ENCODE data around the gene EIPR1. TPM values are rescaled to one million over a fixed set of nuclear protein-coding genes. Genes with fewer than 3 reads are reported as not detected.

Gene EIPR1
- total and polyA plus RNA-seq, 2 experiments from 2014 or later: 17.4 to 46.3 TPM

- DNase-seq (ENCODE audit: low spot score) (no peak), ATAC-seq (no peak)
- peaks cover 45% of the 10 kb centered on the region for H3K4me1 Mint-ChIP-seq
- no peak overlapping the region; the same call in none of the 2 replicates for H3K27ac Mint-ChIP-seq
- H3K4me2 ChIP-seq: no peak overlapping the region
- peaks cover 30% of the 10 kb centered on the region for H3K36me3 Mint-ChIP-seq (ENCODE audit: low read depth)
- H2AFZ ChIP-seq: no peak overlapping the region
- H3K79me2 ChIP-seq (replicated peaks; ENCODE audit: insufficient read depth): peaks cover 13% of the 10 kb centered on the region
- peaks cover 13% of the 10 kb centered on the region for H3K4me1 ChIP-seq (ENCODE audit: insufficient read depth)
- H3F3A ChIP-seq (replicated peaks; ENCODE audit: low read depth): no peaks in the 10 kb centered on the region
- peaks cover 4% of the 10 kb centered on the region for H3K27me3 Mint-ChIP-seq (ENCODE audit: insufficient read depth, low read depth, poor library complexity)
- H3K9me2 ChIP-seq (ENCODE audit: insufficient read depth): no peaks in the 10 kb centered on the region
- TF ChIP-seq JUNB (IDR thresholded peaks at IDR 0.05; ENCODE audit: unreplicated experiment) (no peak), CREB1 (CRISPR knock-in tag; IDR thresholded peaks at IDR 0.05; ENCODE audit: low read depth) (no peak), ZNF114 (CRISPR knock-in tag; IDR thresholded peaks at IDR 0.05) (no peak), STAT1 (IDR thresholded peaks at IDR 0.05; ENCODE audit: unreplicated experiment) (no peak), EZH2phosphoT487 (IDR thresholded peaks at IDR 0.05; ENCODE audit: unreplicated experiment) (no peak), ZNF331 (CRISPR knock-in tag; IDR thresholded peaks at IDR 0.05; ENCODE audit: low read depth) (no peak)
- TF ChIP-seq, protein P1, sequence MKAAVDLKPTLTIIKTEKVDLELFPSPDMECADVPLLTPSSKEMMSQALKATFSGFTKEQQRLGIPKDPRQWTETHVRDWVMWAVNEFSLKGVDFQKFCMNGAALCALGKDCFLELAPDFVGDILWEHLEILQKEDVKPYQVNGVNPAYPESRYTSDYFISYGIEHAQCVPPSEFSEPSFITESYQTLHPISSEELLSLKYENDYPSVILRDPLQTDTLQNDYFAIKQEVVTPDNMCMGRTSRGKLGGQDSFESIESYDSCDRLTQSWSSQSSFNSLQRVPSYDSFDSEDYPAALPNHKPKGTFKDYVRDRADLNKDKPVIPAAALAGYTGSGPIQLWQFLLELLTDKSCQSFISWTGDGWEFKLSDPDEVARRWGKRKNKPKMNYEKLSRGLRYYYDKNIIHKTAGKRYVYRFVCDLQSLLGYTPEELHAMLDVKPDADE (IDR thresholded peaks at IDR 0.05): no peak
- TF ChIP-seq, protein P2, sequence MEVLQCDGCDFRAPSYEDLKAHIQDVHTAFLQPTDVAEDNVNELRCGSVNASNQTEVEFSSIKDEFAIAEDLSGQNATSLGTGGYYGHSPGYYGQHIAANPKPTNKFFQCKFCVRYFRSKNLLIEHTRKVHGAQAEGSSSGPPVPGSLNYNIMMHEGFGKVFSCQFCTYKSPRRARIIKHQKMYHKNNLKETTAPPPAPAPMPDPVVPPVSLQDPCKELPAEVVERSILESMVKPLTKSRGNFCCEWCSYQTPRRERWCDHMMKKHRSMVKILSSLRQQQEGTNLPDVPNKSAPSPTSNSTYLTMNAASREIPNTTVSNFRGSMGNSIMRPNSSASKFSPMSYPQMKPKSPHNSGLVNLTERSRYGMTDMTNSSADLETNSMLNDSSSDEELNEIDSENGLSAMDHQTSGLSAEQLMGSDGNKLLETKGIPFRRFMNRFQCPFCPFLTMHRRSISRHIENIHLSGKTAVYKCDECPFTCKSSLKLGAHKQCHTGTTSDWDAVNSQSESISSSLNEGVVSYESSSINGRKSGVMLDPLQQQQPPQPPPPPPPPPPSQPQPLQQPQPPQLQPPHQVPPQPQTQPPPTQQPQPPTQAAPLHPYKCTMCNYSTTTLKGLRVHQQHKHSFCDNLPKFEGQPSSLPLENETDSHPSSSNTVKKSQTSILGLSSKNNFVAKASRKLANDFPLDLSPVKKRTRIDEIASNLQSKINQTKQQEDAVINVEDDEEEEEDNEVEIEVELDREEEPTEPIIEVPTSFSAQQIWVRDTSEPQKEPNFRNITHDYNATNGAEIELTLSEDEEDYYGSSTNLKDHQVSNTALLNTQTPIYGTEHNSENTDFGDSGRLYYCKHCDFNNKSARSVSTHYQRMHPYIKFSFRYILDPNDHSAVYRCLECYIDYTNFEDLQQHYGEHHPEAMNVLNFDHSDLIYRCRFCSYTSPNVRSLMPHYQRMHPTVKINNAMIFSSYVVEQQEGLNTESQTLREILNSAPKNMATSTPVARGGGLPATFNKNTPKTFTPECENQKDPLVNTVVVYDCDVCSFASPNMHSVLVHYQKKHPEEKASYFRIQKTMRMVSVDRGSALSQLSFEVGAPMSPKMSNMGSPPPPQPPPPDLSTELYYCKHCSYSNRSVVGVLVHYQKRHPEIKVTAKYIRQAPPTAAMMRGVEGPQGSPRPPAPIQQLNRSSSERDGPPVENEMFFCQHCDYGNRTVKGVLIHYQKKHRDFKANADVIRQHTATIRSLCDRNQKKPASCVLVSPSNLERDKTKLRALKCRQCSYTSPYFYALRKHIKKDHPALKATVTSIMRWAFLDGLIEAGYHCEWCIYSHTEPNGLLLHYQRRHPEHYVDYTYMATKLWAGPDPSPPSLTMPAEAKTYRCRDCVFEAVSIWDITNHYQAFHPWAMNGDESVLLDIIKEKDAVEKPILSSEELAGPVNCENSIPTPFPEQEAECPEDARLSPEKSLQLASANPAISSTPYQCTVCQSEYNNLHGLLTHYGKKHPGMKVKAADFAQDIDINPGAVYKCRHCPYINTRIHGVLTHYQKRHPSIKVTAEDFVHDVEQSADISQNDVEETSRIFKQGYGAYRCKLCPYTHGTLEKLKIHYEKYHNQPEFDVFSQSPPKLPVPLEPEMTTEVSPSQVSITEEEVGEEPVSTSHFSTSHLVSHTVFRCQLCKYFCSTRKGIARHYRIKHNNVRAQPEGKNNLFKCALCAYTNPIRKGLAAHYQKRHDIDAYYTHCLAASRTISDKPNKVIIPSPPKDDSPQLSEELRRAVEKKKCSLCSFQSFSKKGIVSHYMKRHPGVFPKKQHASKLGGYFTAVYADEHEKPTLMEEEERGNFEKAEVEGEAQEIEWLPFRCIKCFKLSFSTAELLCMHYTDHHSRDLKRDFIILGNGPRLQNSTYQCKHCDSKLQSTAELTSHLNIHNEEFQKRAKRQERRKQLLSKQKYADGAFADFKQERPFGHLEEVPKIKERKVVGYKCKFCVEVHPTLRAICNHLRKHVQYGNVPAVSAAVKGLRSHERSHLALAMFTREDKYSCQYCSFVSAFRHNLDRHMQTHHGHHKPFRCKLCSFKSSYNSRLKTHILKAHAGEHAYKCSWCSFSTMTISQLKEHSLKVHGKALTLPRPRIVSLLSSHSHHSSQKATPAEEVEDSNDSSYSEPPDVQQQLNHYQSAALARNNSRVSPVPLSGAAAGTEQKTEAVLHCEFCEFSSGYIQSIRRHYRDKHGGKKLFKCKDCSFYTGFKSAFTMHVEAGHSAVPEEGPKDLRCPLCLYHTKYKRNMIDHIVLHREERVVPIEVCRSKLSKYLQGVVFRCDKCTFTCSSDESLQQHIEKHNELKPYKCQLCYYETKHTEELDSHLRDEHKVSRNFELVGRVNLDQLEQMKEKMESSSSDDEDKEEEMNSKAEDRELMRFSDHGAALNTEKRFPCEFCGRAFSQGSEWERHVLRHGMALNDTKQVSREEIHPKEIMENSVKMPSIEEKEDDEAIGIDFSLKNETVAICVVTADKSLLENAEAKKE (CRISPR knock-in tag; IDR thresholded peaks at IDR 0.05): no peak
- H3K36me3 ChIP-seq (ENCODE audit: insufficient read depth): no peaks in the 10 kb centered on the region
- H3K27me3 ChIP-seq (ENCODE audit: insufficient read depth): no peaks in the 10 kb centered on the region
- H4K20me1 ChIP-seq (replicated peaks; ENCODE audit: insufficient read depth): no peaks in the 10 kb centered on the region; the same call in none of the 2 replicates
- H3K27ac ChIP-seq (ENCODE audit: low read depth): no peak overlapping the region
- no peak overlapping the region for H3K4me3 ChIP-seq
- H3K4me3 Mint-ChIP-seq: no peak overlapping the region
- H3K9me3 Mint-ChIP-seq: no peaks in the 10 kb centered on the region; the same call in 2 of the 3 replicates
Measured at GRCh38 chr2:3321825-3322224, 55.8 kb downstream of the EIPR1 start.
